Measurements from ENCODE around the gene TMED9.
A peak's percentile ranks its signal among the peaks of the same experiment; 100 is the strongest.

The TMED9 gene

DNA sequence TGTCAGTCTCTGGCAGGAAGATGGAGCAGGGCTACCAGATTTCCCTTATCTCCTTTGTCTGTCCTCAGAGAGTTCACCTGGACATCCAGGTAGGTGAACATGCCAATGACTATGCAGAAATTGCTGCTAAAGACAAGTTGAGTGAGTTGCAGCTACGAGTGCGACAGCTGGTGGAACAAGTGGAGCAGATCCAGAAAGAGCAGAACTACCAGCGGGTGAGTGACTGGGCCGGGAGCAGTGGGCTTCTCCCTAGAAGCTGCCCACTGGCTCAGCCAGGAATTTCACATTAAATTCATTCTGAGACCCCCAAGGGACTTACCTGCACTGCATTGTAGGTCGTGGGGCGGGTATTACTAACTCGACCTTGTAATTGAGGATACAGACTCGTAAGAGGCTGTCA lies 2.1 kb downstream of the TMED9 start:
- TF ChIP-seq, protein P1, sequence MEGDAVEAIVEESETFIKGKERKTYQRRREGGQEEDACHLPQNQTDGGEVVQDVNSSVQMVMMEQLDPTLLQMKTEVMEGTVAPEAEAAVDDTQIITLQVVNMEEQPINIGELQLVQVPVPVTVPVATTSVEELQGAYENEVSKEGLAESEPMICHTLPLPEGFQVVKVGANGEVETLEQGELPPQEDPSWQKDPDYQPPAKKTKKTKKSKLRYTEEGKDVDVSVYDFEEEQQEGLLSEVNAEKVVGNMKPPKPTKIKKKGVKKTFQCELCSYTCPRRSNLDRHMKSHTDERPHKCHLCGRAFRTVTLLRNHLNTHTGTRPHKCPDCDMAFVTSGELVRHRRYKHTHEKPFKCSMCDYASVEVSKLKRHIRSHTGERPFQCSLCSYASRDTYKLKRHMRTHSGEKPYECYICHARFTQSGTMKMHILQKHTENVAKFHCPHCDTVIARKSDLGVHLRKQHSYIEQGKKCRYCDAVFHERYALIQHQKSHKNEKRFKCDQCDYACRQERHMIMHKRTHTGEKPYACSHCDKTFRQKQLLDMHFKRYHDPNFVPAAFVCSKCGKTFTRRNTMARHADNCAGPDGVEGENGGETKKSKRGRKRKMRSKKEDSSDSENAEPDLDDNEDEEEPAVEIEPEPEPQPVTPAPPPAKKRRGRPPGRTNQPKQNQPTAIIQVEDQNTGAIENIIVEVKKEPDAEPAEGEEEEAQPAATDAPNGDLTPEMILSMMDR (IDR thresholded peaks at IDR 0.05; ENCODE audit: insufficient read depth, low read depth, low read length, missing control alignments), result no peak
- H3K4me3 ChIP-seq (ENCODE audit: low read length), result no peak overlapping the region
- no peak for DNase-seq (ENCODE audit: low read depth)

DNA sequence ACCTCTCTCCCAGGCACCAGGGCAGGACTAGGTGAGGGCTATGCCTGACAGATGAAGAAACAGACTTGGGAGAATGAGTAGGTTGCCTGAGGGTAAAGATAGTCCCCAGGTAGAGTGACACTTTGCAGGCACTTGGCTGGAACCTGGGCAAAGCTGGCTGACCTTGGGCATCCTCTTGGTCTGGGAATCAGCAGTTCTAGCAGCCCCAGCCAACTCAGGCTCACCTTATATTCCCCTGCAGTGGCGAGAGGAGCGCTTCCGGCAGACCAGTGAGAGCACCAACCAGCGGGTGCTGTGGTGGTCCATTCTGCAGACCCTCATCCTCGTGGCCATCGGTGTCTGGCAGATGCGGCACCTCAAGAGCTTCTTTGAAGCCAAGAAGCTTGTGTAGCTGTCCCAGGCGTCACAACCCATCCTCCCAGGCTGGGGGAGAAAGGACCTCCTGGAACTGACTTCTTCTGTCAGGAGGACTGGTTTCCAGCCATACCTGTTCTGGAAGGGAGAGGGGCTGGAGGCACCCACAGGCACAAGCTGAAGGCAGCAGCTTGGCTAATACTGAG lies 3.1 kb downstream of the TMED9 start:
- TF ChIP-seq, protein P1 (IDR thresholded peaks at IDR 0.05; ENCODE audit: insufficient read depth, low read depth, low read length, missing control alignments), result no peak
- H3K4me3 ChIP-seq (ENCODE audit: low read length), result no peak overlapping the region
- DNase-seq (ENCODE audit: low read depth), result no peak

- DNase-seq (ENCODE audit: low read depth), result no peak
- TF ChIP-seq, protein P1 (IDR thresholded peaks at IDR 0.05; ENCODE audit: insufficient read depth, low read depth, low read length, missing control alignments), result no peak
- H3K4me3 ChIP-seq (ENCODE audit: low read length), result no peak overlapping the region
Observed at GRCh38 chr5:177595991-177596774, 4.2 kb downstream of the TMED9 start.

DNA sequence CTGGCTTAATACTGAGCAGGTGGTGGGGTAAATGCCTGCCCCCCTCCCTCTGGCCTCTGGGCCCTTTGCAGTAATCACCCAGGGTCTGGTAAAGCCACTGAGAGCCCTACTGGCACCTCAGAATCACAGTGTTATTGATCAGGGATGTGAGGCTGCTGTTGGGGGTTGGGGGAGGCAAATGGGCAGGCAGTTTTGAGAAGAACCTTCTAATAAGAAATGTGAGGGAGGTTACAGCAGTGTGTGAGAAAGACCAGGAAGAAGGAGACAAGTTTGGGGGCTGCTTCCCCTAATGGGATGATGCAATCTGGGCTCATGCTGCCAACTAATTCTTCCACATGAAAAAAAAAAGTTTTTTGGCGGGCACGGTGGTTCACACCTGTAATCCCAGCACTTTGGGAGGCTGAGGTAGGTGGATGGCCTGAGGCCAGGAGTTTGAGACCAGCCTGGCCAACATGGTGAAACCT lies 4.8 kb downstream of the TMED9 start:
- DNase-seq (ENCODE audit: low read depth), result no peak
- TF ChIP-seq, protein P1 (IDR thresholded peaks at IDR 0.05; ENCODE audit: insufficient read depth, low read depth, low read length, missing control alignments), result no peak
- no peak overlapping the region for H3K4me3 ChIP-seq (ENCODE audit: low read length)

GRCh38 chr5:177598477-177598876 lies 6.5 kb downstream of the TMED9 start:
- H3K4me3 ChIP-seq (ENCODE audit: low read length), result no peak overlapping the region
- no peak for DNase-seq (ENCODE audit: low read depth)
- TF ChIP-seq, protein P1 (IDR thresholded peaks at IDR 0.05; ENCODE audit: insufficient read depth, low read depth, low read length, missing control alignments), result no peak

DNA sequence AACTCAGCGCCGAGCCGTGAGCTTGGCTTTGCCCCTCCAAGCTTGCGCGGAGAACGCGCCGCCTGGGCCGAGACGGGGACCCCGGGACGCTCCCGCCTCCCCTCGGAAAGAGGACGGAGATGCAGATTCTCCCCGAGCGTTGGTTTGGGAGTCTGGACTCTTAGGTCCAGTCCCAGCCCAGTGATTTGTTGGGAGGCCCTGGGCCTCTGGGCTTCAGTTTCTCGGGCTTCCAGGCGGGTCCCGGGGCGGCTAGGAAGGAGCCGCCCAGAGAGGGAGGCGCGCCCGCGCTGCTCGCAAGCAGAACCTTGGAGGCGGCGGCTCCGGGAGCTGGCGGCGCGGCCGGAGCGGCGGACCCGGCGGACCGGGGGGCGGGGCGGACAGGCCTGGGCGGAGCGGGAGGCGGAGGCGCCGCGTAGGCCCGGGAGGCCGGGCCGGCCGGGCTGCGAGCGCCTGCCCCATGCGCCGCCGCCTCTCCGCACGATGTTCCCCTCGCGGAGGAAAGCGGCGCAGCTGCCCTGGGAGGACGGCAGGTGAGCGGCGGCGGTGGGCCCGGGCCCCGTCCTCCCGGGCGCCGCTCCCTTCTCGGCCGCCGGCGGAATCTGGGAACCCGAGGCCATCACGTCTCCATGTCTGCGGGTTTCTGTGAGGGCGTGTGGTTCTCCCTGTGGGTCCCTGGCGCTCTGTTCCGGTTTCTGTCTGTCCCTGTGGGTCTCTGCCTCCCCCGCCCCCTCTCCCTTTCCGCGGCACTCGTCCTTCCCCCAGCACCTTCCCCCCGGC lies 7.9 kb downstream of the TMED9 start, which contains the start of gene B4GALT7:
Gene B4GALT7 (plus strand): TSS at position 402 of the 777 bp plus-strand sequence. CDS start 79 bp downstream, at position 481.
- DNase-seq (ENCODE audit: low read depth), result peak; percentile 87
- peak within 1 kb of the TSS; percentile 86 for H3K4me3 ChIP-seq (ENCODE audit: low read length)
- TF ChIP-seq, protein P1 (IDR thresholded peaks at IDR 0.05; ENCODE audit: insufficient read depth, low read depth, low read length, missing control alignments), result no peak
